HepG2 (cell line): ENCODE results near the gene UGT8.

Experiments
- BHLHE40 ChIP-seq: IDR thresholded peaks from 2 replicates; pipeline ENCODE4 v1.6.1; 2011; ENCODE audit warnings: low read length, improper control_type of control experiment
- CEBPZ ChIP-seq: IDR thresholded peaks from 2 replicates; pipeline ENCODE4 v1.6.1; 2012; ENCODE audit warnings: low read length, improper control_type of control experiment
- CTCF ChIP-seq: sonication (generic); formaldehyde crosslinking; IDR thresholded peaks from 2 replicates; pipeline ENCODE4 v1.5.0; 2020; ENCODE audit warnings: mild to moderate bottlenecking, missing genetic modification reagents, moderate library complexity
- DBP ChIP-seq: sonication (generic); formaldehyde crosslinking; IDR thresholded peaks from 2 replicates; pipeline ENCODE4 v1.4.0; 2020; ENCODE audit warnings: missing genetic modification reagents; ENCODE audit errors: not compliant biosample characterization
- ESRRA ChIP-seq: sonication (generic); formaldehyde crosslinking; IDR thresholded peaks from 2 replicates; pipeline ENCODE4 v1.5.1; 2020; ENCODE audit warnings: mild to moderate bottlenecking, low read depth, missing genetic modification reagents
- NFIC ChIP-seq: IDR thresholded peaks from 2 replicates; pipeline ENCODE4 v1.6.1; 2012; ENCODE audit warnings: mild to moderate bottlenecking, low read length, inconsistent platforms
- POLR2G ChIP-seq: fragments of 200-400 bp; formaldehyde crosslinking; IDR thresholded peaks from 2 replicates; pipeline ENCODE4 v1.6.1; 2018; ENCODE audit warnings: mild to moderate bottlenecking, low read depth, low read length, moderate library complexity
- SNAPC5 ChIP-seq: sonication (generic); formaldehyde crosslinking; IDR thresholded peaks from 2 replicates; pipeline ENCODE4 v1.8.1; 2023; ENCODE audit warnings: mild to moderate bottlenecking, missing genetic modification reagents, borderline replicate concordance
- ZBTB14 ChIP-seq: sonication (generic); formaldehyde crosslinking; IDR thresholded peaks from 2 replicates; pipeline ENCODE4 v1.4.0; 2020; ENCODE audit warnings: missing genetic modification reagents

GRCh38 chr4:114588305-114588704 lies 10.3 kb upstream of the UGT8 start:
- TF ChIP-seq BHLHE40 (no peak), POLR2G (no peak), CTCF (CRISPR knock-in tag) (no peak), ESRRA (CRISPR knock-in tag) (no peak), CEBPZ (no peak), SNAPC5 (CRISPR knock-in tag) (no peak), NFIC (no peak), ZBTB14 (no peak), DBP (CRISPR knock-in tag) (no peak)
